T-helper 1 cell treated with Interleukin-12 subunit alpha and Interleukin-12 subunit beta and Interleukin-4 antibody, amounts not matched to agents 30 ng/mL and 1 ng/mL, for 36 hours (primary cell): ENCODE data around the gene CELA2A. TPM values are rescaled to one million over a fixed set of nuclear protein-coding genes. Genes with fewer than 3 reads are reported as not detected.
"Not testable (repeated sequence)": the region's sequence is repeated elsewhere in the genome, so short reads cannot be mapped to it uniquely, and the experiment has no call there.

Experiments
- intact Hi-C: fragments of 100-400 bp; cut with micrococcal nuclease; formaldehyde crosslinking; loops from one replicate; pipeline ENCODE4 v1.15.1; 2024
- total RNA-seq: library from RNA; stranded (reverse); gene quantifications from 2 replicates; pipeline ENCODE4 v1.2.3, GENCODE V29; 2022

CELA2A gene
- total RNA-seq, 1 donor from 2014 or later, result not detected

GRCh38 chr1:15492596-15492995 lies 36.1 kb downstream of the CELA2A start:
- intact Hi-C loops, result no loop called here

GRCh38 chr1:15493869-15494390 lies 37.4 kb downstream of the CELA2A start:
- intact Hi-C loops, result no loop called here

DNA sequence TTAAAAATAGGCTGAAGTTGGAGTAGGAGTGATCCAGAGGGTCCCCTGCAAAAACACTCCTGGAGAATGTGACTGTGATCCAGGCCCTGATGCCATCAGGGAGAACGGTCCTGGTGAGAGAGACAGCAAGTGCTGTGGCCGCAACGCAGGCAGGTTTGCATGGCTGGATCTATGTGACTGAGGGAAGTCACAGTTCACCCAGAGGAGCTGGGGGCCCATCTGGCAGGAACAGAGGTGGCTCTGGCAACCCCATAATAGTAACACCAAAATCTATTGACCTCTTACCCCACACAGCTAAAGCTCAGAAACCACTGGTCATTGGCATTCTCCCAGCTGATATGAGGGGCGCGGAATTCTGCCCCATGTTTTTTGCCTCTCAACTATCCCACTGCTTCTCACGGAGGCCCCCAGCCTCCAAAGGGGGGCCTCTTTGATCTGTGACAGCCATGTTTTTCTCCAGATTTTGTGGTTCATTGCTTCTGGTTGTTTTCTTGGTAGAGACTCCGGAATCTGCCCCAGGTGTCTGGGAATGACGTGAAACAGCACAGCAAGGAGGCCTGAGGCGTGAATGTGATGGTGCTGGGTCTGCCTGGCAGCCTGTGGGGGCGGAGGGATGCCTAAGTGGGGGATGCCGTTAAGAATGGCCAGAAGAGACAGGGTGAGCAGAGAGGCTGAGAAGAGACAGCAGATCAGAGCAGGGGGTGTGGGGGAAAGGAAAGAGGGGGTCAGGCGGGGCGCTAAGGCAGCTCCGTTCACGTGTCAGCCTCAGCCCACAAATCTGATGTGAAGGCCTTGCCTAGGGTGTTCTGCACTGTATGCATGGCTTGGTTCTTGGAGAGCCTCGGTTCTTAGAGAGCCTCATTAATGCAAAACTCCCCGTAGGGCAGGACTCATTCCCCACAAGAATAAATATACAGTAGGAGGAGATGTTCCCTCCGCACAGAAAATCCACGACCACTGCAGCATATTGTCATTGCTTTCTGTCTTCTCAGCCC lies 43.9 kb downstream of the CELA2A start:
- intact Hi-C loops, result loop anchor here (1.0 kb wide), 1 partner anchor 177 kb away; no protein-coding TSS in a partner anchor

- intact Hi-C loops, result loop anchor here (1.0 kb wide), 1 partner anchor 178 kb away; no protein-coding TSS in a partner anchor
Observed at GRCh38 chr1:15501208-15502032, 44.9 kb downstream of the CELA2A start.

GRCh38 chr1:15504436-15504835 lies 47.9 kb downstream of the CELA2A start:
- intact Hi-C loops, result no loop called here

DNA sequence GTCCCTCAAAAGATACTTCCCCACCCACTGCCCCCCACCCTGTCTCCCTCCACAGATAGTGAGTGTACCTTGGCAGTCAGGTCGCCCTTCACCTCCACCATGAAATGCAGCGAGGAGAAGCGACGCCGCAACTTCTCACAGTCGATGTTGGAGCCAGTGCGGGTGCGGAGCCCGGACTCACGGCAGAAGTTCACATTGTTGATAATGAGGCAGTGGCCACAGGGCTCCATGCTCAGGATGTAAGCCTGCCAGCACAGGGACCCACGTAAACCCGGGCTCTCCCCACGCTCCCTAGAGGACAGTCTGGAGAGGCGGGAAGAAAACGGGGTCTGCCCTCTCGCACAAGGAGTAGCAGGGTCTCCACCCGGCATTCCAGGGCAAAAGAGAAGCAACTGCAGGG lies 50.3 kb downstream of the CELA2A start:
- intact Hi-C loops, result no loop called here

- intact Hi-C loops, result no loop called here
Observed at GRCh38 chr1:15507278-15507677, 50.7 kb downstream of the CELA2A start.

DNA sequence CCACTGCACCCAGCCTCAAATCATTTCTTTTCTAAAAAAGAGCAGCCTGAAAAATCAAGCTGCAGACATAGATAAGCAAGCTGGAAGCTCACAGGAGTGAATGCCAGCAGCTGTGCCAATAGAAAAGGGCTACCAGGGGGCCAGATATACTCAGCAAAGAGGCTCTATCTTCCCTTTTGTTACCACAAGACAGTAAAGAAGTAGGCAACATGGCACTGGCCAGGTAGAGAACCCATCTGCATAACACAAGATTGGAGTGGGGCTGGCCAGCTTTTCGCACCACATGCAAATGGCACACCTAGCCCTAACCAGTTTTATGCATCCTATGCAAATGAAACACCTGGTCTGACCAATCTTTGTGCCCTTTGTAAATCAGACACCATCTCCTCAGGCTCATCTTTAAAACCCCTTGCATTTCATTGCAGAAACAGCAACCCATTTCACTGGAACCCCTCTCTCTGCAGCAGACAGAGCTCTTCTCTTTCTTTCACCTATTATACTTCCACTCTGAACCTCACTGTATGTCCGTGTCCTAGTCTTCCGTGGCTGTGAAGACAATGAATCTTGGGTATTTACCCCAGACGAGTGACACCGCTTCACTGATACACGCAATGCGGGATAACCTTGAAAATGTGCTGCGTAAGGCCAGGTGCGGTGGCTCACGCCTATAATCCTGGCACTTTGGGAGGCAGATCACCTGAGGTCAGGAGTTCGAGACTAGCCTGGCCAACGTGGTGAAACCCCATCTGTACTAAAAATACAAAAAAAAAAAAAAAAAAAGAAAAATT lies 52.4 kb downstream of the CELA2A start:
- intact Hi-C loops, result no loop called here

DNA sequence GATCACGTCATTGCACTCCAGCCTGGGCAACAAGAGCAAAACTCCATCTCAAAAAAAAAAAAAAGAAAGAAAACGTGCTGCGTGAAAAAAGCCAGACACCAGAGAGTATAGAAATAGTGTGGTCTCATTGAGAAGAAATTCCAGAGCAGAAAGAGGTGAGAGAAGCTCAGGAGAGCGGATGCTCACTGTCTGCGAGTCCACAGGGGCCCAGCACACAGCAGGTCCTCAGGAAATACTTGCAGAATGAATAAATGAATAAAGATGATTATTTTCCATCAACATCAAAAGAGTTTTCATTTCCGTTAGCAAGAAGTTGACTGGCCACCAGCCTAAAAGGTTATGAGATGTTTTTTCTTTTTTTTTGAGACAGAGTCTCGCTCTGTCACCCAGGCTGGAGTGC lies 53.1 kb downstream of the CELA2A start:
- intact Hi-C loops, result no loop called here

- intact Hi-C loops, result no loop called here
Observed at GRCh38 chr1:15510611-15511405, 54.3 kb downstream of the CELA2A start.

DNA sequence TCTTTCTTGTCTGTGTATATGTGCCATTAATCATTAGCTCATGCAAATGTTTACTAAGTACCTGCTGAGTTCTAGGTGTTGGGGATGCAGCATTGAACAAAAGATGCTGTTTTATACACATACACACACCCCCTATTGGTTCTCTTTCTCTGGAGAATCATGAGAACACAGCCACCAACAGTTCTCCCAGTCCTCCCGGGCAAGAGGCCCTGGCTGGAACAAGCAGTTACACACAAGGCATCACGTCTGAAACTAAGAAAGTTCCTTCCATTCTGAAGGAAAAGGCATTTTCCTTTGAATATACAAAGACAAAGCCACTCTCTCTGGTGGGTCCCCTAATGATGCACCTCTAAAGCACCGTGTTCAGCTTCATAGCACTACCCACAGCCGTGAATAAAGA lies 56.7 kb downstream of the CELA2A start:
- intact Hi-C loops, result no loop called here

DNA sequence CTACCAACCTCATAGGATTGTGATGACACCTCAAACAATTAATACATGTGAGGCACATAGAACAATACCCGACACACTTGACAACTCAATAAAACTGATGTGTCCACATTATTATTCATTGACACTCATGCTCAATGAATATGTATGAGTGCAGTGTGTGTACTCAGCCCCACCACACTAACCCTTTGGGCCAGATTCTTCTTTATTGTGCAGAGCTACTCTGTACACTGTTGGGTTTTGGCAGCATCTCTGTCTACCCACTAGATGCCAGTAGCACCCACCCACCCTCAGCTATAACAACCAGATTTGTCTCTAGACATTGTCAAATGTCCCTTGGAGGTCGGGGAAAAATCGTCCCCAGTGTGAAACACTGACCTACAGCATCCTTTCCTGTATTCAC lies 57.4 kb downstream of the CELA2A start:
- intact Hi-C loops, result no loop called here

DNA sequence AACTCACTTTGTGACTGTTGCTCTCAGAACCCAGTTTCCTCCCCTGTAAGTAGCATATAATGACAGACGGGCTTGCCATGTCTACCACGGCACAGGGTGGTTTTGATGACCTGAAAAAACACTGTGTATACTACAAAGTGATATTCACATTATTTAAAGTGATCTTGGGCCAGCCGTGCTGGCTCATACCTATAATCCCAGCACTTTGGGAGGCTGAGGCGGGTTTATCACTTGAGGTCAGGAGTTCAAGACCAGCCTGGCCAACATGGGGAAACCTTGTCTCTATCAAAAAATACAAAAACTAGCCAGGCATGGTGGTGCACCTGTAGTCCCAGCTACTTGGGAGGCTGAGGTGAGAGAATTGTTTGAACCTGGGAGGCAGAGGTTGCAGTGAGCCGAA lies 58.0 kb downstream of the CELA2A start:
- intact Hi-C loops, result not testable (repeated sequence)

DNA sequence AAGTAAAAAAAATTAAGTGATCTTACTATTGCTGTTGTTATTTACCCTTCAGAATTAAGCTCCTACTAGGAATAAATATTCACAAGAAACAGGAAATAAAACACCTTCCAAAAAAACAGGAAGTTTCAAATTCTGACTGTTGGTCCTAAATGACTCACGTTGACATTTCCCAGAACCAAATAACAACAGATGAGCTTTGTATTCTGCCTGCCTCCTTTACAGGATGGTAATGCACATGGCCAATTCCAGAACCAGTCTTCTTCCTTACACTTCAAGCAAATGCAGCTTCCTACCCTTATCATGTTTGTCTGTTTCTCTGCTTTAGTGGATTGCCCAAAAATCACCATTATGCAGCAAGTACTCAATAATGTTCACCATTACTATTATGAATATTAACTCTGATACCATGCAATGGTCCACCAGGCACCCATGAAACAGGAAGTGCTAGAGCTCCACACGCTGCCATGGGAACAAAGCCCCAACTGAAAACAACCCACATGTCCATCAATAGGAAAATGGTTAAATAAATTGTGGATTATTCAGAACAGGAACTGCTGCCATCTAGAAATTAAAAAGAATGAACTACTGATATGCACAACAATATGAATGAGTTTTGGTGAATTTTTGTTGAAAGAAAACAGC lies 58.6 kb downstream of the CELA2A start:
- intact Hi-C loops, result loop anchor here (1.0 kb wide), 1 partner anchor 9 kb away; the partner anchor contains the start of gene CASP9

DNA sequence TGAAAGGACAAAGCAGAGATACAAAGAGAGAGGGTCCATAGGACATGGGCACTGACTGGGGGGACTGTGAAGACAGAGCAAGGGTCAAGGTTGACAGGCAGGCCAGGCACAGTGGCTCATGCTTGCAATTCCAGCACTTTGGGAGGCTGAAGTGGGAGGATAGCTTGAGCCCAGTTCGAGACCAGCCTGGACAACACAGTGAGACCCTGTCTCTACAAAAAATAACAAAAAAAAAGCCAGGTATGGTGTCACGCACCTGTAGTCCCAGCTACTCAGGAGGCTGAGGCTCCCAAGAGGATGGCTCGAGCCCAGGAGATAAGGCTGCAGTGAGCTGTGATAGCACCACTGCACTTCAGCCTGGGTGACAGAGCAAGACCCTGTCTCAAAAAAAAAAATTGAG lies 63.1 kb downstream of the CELA2A start:
- intact Hi-C loops, result loop anchor here (5.0 to 10.0 kb wide), 3 partner anchors 272 to 1785 kb away; partner anchors contain the start of genes ATP13A2 and FHAD1

DNA sequence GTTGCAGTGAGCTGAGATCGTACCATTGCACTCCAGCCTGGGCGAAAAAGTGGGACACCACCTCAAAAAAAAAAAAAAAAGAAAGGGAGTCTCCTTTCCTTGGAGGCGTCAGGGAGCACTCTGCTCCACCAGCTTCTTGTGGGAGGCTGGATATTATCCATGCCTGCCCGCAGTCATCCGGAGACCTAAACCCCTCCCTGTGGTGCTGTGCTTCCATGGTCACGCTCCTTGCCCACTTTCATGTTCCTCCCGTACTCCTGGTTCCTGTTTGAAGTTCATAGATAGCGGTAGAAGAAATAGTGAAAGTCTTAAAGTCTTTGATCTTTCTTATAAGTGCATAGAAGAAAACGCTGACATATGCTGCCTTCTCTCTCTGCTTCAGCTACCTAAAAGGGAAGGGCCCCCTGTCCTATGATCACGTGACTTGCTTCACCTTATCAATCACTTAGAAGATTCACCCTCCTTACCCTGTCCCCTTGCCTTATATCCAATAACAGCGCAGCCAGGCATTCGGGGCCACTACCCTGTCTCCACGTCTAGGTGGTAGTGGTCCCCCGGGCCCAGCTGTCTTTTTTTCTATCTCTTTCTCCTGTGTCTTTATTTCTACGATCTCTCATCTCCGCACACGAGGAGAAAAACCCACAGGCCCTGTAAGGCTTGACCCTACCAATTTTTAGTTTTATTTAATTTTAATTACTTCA lies 64.8 kb downstream of the CELA2A start:
- intact Hi-C loops, result loop anchor here (5.0 to 10.0 kb wide), 3 partner anchors 274 to 1787 kb away; partner anchors contain the start of genes ATP13A2 and FHAD1
